RWPE1 (cell line): ENCODE data around the gene ZFP69B.

Experiments used
- CTCF ChIA-PET: fragments of 350-600 bp; sonication (Branson Sonifier 250); formaldehyde crosslinking; extraction: SDS; loops from one replicate; lab custom pipeline; 2021; lab: Yijun Ruan, JAX
- POLR2A ChIA-PET: fragments of 400-600 bp; formaldehyde crosslinking; extraction: SDS; loops from one replicate; lab custom pipeline; 2020; ENCODE audit warnings: antibody characterized with exemption; ENCODE audit not compliant: low non-redundant PET; lab: Yijun Ruan, JAX
- DNase-seq: peaks from one replicate; pipeline ENCODE4 v3.0.0; 2012; ENCODE audit warnings: low spot score
- H3K27ac ChIP-seq: fragments of 450-650 bp; 2 replicates; pipeline ENCODE4 v1.5.1; 2017
- TF ChIP-seq, protein P1 (sequence below): fragments of 450-650 bp; conservative IDR thresholded peaks from 2 replicates; pipeline ENCODE4 v1.5.1; 2017; ENCODE audit warnings: low read depth, mild to moderate bottlenecking

Gene ZFP69B

DNA sequence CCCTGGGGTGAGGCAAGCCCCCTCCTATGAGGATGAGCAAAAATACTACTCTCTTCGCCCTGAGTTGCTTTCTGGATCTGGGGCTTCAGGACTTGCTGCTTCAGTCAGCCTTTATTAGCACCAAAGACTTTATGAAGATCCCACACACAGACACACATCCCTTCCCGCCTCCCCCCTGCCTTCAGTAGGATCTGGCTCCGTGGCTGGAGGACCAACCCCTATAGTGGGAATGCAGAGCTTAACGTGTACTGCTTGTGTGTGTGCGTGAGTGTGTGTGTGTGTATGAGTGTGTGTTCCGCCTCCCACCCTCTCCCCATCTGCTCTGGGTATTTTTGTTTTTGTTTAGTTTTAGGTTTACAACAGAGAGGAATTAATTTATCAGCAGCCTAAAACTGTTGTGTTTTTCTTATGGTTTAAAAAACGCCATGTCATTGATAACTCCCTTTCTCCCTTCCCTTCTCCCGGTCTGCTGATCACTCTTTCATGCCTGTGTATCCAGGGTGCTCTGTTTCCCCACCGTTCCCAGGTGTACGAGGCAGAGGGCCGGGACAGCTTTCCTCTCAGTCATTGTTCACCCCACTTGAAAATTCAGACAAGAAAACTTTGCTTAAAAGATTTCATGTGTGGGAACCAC is 27.5 kb upstream of the ZFP69B start:
- no peak overlapping the region for H3K27ac ChIP-seq
- ChIA-PET CTCF (interaction anchor here (1.1 kb wide), 1 partner anchor 278 kb away, joined by 4 read pairs; no protein-coding TSS in a partner anchor), POLR2A (no interaction called here)
- no peak for DNase-seq
- TF ChIP-seq, protein P1, sequence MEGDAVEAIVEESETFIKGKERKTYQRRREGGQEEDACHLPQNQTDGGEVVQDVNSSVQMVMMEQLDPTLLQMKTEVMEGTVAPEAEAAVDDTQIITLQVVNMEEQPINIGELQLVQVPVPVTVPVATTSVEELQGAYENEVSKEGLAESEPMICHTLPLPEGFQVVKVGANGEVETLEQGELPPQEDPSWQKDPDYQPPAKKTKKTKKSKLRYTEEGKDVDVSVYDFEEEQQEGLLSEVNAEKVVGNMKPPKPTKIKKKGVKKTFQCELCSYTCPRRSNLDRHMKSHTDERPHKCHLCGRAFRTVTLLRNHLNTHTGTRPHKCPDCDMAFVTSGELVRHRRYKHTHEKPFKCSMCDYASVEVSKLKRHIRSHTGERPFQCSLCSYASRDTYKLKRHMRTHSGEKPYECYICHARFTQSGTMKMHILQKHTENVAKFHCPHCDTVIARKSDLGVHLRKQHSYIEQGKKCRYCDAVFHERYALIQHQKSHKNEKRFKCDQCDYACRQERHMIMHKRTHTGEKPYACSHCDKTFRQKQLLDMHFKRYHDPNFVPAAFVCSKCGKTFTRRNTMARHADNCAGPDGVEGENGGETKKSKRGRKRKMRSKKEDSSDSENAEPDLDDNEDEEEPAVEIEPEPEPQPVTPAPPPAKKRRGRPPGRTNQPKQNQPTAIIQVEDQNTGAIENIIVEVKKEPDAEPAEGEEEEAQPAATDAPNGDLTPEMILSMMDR: no peak

DNA sequence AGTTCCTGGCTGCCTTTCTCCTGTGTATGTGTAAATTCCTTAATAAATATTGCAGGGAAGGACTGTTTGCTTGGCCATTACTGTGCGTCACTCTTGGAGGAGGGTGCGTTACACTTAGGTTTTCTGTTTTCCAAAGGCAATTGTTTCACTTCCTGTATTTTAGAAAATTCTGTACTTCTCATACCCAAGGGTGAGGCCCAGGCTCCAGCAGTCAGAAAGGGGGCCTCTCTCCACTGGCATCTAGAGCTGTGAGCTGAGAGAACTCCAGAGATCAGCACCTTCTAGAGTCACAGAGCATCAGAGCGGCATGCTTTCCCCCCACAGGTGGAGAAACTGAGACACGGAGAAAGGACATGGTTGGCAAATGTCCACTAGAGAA is 27.0 kb upstream of the ZFP69B start:
- ChIA-PET POLR2A (no interaction called here), CTCF (no interaction called here)
- TF ChIP-seq, protein P1: no peak
- no peak overlapping the region for H3K27ac ChIP-seq
- no peak for DNase-seq

DNA sequence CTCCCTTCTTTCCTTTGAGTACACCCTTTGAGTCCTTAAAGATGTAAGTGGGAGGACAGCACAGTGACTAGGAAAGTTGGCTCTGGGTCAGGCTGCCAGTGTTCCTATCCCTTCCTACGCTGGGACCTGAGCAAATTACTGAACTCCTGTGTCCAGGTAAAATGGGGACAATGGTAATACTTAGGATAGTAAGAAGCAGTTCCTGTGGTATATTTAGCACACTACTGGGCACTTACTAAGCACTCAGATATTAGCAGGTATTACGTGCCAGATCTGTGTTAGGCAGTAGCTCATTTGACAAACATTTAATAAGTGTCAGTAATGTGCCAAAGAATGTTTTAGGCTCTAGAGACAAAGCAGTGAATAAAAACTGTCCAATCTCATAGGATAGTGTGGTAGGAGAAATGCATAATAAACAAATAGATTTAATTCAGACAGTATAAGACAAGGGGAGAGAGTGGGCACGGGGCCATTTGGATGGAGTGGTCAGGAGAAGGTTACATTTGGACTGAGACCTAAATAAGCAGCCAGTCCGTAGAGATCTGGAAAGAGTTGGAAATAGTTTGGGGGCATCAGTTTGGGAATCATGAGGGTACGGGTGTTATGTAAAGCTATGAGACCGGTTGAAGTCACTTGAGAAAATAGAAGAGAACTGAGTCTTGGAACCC is 26.2 kb upstream of the ZFP69B start:
- TF ChIP-seq, protein P1: no peak
- CTCF ChIA-PET: interaction anchor here (0.6 to 1.5 kb wide), 3 partner anchors 8 to 347 kb away, joined by 3 to 4 read pairs (median 3); no protein-coding TSS in a partner anchor
- POLR2A ChIA-PET: no interaction called here
- DNase-seq: no peak
- no peak overlapping the region for H3K27ac ChIP-seq

DNA sequence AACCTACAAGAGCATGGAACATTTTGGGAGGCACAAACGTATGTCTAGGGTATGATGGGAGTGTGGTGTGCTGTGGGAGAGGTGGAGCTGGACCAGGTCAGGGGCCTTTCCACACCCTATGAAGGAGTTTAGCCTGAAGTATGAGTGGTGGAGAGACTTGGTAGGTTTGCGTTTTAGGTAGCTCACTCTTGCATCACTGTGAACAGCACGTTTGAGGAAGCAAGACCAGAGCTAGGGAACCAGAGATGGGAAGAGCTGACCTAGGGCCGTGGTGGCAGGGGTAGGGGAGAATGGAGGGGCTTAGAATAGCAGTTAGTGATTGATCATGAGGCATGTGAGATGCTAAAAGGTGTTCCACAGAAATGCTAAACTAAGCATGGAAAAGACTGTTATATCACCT is 25.1 kb upstream of the ZFP69B start:
- no peak overlapping the region for H3K27ac ChIP-seq
- DNase-seq: no peak
- TF ChIP-seq, protein P1: no peak
- POLR2A ChIA-PET: no interaction called here
- CTCF ChIA-PET: interaction anchor here (1.5 kb wide), 1 partner anchor 281 kb away, joined by 4 read pairs; no protein-coding TSS in a partner anchor

DNA sequence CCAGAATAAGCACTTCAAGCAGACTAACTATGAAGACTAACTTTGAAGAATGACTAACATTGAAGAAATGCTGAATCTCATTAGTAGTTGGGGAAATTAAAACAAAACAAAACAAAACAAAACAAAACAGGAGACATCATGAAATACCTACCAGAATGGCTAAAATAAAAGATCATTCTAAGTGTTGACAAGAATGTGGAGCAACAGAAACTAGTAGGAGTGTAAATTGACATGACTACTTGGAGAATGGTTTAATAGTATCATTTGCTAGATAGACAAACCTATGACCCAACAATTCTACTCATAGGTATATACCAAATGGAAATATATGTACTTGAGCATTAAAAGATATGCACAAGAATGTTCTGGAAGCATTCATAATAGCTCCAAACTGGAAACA is 18.9 kb upstream of the ZFP69B start:
- TF ChIP-seq, protein P1: no peak
- H3K27ac ChIP-seq: no peak overlapping the region
- no peak for DNase-seq
- POLR2A ChIA-PET: no interaction called here
- CTCF ChIA-PET: no interaction called here

DNA sequence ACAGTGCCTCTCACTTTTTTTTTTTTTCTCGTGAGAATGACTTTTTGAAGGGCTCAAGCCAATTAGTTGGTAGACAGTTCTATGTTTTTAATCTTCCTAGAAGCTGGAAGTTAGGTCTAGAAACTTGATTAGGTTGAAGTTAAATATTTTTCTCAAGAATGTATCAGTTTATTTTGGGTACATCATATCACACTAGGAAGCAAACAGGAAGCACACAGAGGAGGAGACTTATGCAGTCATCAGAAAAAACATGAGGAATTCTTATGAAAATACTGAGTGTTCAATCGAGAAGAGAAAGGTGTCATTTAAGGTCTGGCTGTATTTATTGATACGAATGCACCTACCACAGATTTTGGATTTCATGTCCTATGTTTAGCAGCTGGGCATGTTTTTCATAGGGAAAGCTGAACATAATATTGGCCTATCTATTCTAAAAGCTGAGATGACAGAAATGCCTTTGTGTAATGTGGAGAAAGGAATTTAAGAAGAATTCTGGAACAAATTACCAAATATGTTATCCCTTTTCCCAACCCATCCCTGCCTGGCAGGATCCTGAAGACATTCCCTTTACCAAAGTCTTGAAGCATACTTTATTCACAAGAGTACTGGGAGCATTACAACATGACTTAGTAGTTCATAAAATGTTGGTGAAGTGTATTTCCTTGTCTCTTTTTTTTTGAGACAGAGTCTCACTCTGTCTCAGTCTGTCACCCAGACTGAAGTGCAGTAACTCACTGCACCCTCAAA is 17.5 kb upstream of the ZFP69B start:
- TF ChIP-seq, protein P1: no peak
- H3K27ac ChIP-seq: no peak overlapping the region
- ChIA-PET POLR2A (no interaction called here), CTCF (interaction anchor here (0.6 kb wide), 1 partner anchor 101 kb away, joined by 6 read pairs; no protein-coding TSS in a partner anchor)
- no peak for DNase-seq
